GM23338 (cell line): Measurements from ENCODE around the gene CDH5. TPM values are rescaled to one million over a fixed set of nuclear protein-coding genes. Genes with fewer than 3 reads are reported as not detected.

ENCODE experiments used
- ATAC-seq: fragments of 200-7000 bp; cut with Tn5 transposase; 3 replicates; pipeline ENCODE4 v1.9.1; 2020
- DNase-seq: peaks from one replicate; pipeline ENCODE4 v3.0.0-alpha.2; 2015; ENCODE audit warnings: low spot score
- H2AFZ ChIP-seq: fragments of 200-600 bp; sonication (generic); 2 replicates; pipeline ENCODE4 v1.8.0; 2016; ENCODE audit warnings: antibody characterized with exemption, mild to moderate bottlenecking, moderate library complexity
- H3F3A ChIP-seq: fragments of 200-600 bp; sonication (generic); replicated peaks from 2 replicates; pipeline ENCODE4 v1.8.0; 2017; ENCODE audit warnings: antibody characterized with exemption, mixed run types, low read depth
- H3K27ac ChIP-seq: fragments of 200-600 bp; sonication (generic); 2 replicates; pipeline ENCODE4 v1.6.1; 2016; ENCODE audit warnings: low read depth
- H3K27me3 ChIP-seq: fragments of 200-600 bp; sonication (generic); 2 replicates; pipeline ENCODE4 v1.8.0; 2016; ENCODE audit warnings: mild to moderate bottlenecking, mixed run types, moderate library complexity; ENCODE audit not compliant: insufficient read depth
- H3K36me3 ChIP-seq: fragments of 200-600 bp; sonication (generic); 2 replicates; pipeline ENCODE4 v1.8.0; 2016; ENCODE audit warnings: mild to moderate bottlenecking; ENCODE audit not compliant: insufficient read depth
- H3K4me1 ChIP-seq: fragments of 200-600 bp; sonication (generic); 2 replicates; pipeline ENCODE4 v1.8.0; 2016; ENCODE audit warnings: mild to moderate bottlenecking, moderate library complexity; ENCODE audit not compliant: insufficient read depth
- H3K4me2 ChIP-seq: fragments of 200-600 bp; sonication (generic); 2 replicates; pipeline ENCODE4 v1.7.1; 2017; ENCODE audit warnings: mixed run types
- H3K4me3 ChIP-seq: fragments of 200-600 bp; sonication (generic); 2 replicates; pipeline ENCODE4 v1.6.1; 2016; ENCODE audit warnings: mixed run types
- H3K79me2 ChIP-seq: fragments of 200-600 bp; sonication (generic); replicated peaks from 2 replicates; pipeline ENCODE4 v1.8.0; 2017; ENCODE audit warnings: mild to moderate bottlenecking; ENCODE audit not compliant: insufficient read depth
- H3K9me2 ChIP-seq: fragments of 200-600 bp; sonication (generic); 2 replicates; pipeline ENCODE4 v1.8.0; 2017; ENCODE audit not compliant: insufficient read depth
- H4K20me1 ChIP-seq: fragments of 200-600 bp; sonication (generic); replicated peaks from 2 replicates; pipeline ENCODE4 v1.8.0; 2017; ENCODE audit warnings: mild to moderate bottlenecking; ENCODE audit not compliant: insufficient read depth
- H3K27ac Mint-ChIP-seq: 2 replicates; pipeline ENCODE4 v1.8.0; 2020; ENCODE audit warnings: inconsistent platforms, mild to moderate bottlenecking, moderate library complexity, mixed read lengths
- H3K27me3 Mint-ChIP-seq: 3 replicates; pipeline ENCODE4 v1.8.0; 2022; ENCODE audit warnings: low read depth, mild to moderate bottlenecking, moderate library complexity, mixed read lengths, inconsistent platforms; ENCODE audit not compliant: insufficient read depth, poor library complexity
- H3K36me3 Mint-ChIP-seq: 3 replicates; pipeline ENCODE4 v1.8.0; 2021; ENCODE audit warnings: low read depth, mild to moderate bottlenecking, inconsistent platforms, moderate library complexity, mixed read lengths
- H3K4me1 Mint-ChIP-seq: 3 replicates; pipeline ENCODE4 v1.8.0; 2020; ENCODE audit warnings: mild to moderate bottlenecking, inconsistent platforms, mixed read lengths
- H3K4me3 Mint-ChIP-seq: 3 replicates; pipeline ENCODE4 v1.8.0; 2021; ENCODE audit warnings: moderate library complexity, mild to moderate bottlenecking, inconsistent platforms, mixed read lengths
- H3K9me3 Mint-ChIP-seq: 3 replicates; pipeline ENCODE4 v1.8.0; 2020; ENCODE audit warnings: moderate library complexity, mild to moderate bottlenecking, inconsistent platforms, mixed read lengths
- ETS1 ChIP-seq: IDR thresholded peaks from 2 replicates; pipeline ENCODE4 v1.6.1; 2016; ENCODE audit warnings: antibody characterized with exemption
- EZH2 ChIP-seq: fragments of 200-600 bp; sonication (generic); IDR thresholded peaks from one replicate; pipeline ENCODE4 v1.8.0; 2017; ENCODE audit warnings: antibody characterized with exemption, mild to moderate bottlenecking, low read depth; ENCODE audit not compliant: unreplicated experiment
- ZNF114 ChIP-seq: fragments of 250-450 bp; sonication (Bioruptor Pico); IDR thresholded peaks from 2 replicates; pipeline ENCODE4 v1.5.0; 2020; ENCODE audit warnings: mild to moderate bottlenecking, moderate library complexity
- ZNF331 ChIP-seq: fragments of 250-450 bp; sonication (Bioruptor Pico); IDR thresholded peaks from 2 replicates; pipeline ENCODE4 v1.5.0; 2020; ENCODE audit warnings: low read depth, mild to moderate bottlenecking, moderate library complexity
- polyA plus RNA-seq: library from polyadenylated mRNA; unstranded; fragments of >200 nt; fragmentation: Nextera tagmentation; extraction: Ambion mirVana; gene quantifications from 2 replicates; pipeline ENCODE4 v1.2.1, GENCODE V29; 2016
- total RNA-seq: library from RNA; depleted of rRNA; stranded (reverse); fragments of >200 nt; shearing (Covaris generic); gene quantifications from 2 replicates; pipeline ENCODE4 v1.2.3, GENCODE V29; 2014
- TF ChIP-seq, protein P1 (sequence below), 2 experiments: fragments of 200-600 bp in 1 of 2; sonication (generic) in 1 of 2; conservative IDR thresholded peaks; 2 replicates each; pipeline versions ENCODE4 v1.5.1 to v1.6.1; 2016 to 2017; ENCODE audit warnings: antibody characterized with exemption in 2 of 2, low read depth in 2 of 2, mild to moderate bottlenecking in 2 of 2, moderate library complexity in 1 of 2
- TF ChIP-seq, protein P2 (sequence below): IDR thresholded peaks from one replicate; pipeline ENCODE4 v1.6.1; 2018; ENCODE audit warnings: antibody characterized with exemption; ENCODE audit not compliant: unreplicated experiment

The CDH5 gene
- total and polyA plus RNA-seq, 2 experiments from 2014 or later = 0.18 TPM; not detected in 1

GRCh38 chr16:66385415-66385814, 18.9 kb downstream of the CDH5 start:
- DNase-seq (no peak), ATAC-seq (no peak)
- TF ChIP-seq EZH2 (no peak), ZNF331 (CRISPR knock-in tag) (no peak)
- no peaks in the 10 kb centered on the region for H3K79me2 ChIP-seq
- no peaks in the 10 kb centered on the region for H3K36me3 ChIP-seq
- H3K27ac Mint-ChIP-seq = no peak overlapping the region
- no peak overlapping the region for H3K4me3 Mint-ChIP-seq
- H2AFZ ChIP-seq = no peak overlapping the region
- no peaks in the 10 kb centered on the region; the same call in 2 of the 3 replicates for H3K9me3 Mint-ChIP-seq
- H3K4me2 ChIP-seq = no peak overlapping the region
- peaks cover 9% of the 10 kb centered on the region for H3K27me3 Mint-ChIP-seq
- no peaks in the 10 kb centered on the region for H3K4me1 ChIP-seq
- H3K27ac ChIP-seq = no peak overlapping the region
- H4K20me1 ChIP-seq = no peaks in the 10 kb centered on the region
- H3K36me3 Mint-ChIP-seq = no peaks in the 10 kb centered on the region
- no peak overlapping the region for H3K4me3 ChIP-seq
- H3F3A ChIP-seq = no peaks in the 10 kb centered on the region
- peaks cover 9% of the 10 kb centered on the region; the same call in 2 of the 3 replicates for H3K4me1 Mint-ChIP-seq
- 0 out of 2 replicates have a peak, but pooled peaks cover 3% of the 10 kb centered on the region for H3K9me2 ChIP-seq
- no peaks in the 10 kb centered on the region for H3K27me3 ChIP-seq

GRCh38 chr16:66386629-66387622, 20.4 kb downstream of the CDH5 start:
- Mint-ChIP-seq H3K27me3 (peaks cover 9% of the 10 kb centered on the region), H3K36me3 (no peaks in the 10 kb centered on the region)
- H3K4me1 ChIP-seq = no peaks in the 10 kb centered on the region
- TF ChIP-seq ZNF114 (CRISPR knock-in tag) (no peak), ETS1 (no peak), ZNF331 (CRISPR knock-in tag) (no peak)
- TF ChIP-seq, protein P1, sequence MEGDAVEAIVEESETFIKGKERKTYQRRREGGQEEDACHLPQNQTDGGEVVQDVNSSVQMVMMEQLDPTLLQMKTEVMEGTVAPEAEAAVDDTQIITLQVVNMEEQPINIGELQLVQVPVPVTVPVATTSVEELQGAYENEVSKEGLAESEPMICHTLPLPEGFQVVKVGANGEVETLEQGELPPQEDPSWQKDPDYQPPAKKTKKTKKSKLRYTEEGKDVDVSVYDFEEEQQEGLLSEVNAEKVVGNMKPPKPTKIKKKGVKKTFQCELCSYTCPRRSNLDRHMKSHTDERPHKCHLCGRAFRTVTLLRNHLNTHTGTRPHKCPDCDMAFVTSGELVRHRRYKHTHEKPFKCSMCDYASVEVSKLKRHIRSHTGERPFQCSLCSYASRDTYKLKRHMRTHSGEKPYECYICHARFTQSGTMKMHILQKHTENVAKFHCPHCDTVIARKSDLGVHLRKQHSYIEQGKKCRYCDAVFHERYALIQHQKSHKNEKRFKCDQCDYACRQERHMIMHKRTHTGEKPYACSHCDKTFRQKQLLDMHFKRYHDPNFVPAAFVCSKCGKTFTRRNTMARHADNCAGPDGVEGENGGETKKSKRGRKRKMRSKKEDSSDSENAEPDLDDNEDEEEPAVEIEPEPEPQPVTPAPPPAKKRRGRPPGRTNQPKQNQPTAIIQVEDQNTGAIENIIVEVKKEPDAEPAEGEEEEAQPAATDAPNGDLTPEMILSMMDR (conservative IDR thresholded peaks at IDR 0.05; ENCODE audit: low read depth in 2 of 2) = no peak
- TF ChIP-seq, protein P2, sequence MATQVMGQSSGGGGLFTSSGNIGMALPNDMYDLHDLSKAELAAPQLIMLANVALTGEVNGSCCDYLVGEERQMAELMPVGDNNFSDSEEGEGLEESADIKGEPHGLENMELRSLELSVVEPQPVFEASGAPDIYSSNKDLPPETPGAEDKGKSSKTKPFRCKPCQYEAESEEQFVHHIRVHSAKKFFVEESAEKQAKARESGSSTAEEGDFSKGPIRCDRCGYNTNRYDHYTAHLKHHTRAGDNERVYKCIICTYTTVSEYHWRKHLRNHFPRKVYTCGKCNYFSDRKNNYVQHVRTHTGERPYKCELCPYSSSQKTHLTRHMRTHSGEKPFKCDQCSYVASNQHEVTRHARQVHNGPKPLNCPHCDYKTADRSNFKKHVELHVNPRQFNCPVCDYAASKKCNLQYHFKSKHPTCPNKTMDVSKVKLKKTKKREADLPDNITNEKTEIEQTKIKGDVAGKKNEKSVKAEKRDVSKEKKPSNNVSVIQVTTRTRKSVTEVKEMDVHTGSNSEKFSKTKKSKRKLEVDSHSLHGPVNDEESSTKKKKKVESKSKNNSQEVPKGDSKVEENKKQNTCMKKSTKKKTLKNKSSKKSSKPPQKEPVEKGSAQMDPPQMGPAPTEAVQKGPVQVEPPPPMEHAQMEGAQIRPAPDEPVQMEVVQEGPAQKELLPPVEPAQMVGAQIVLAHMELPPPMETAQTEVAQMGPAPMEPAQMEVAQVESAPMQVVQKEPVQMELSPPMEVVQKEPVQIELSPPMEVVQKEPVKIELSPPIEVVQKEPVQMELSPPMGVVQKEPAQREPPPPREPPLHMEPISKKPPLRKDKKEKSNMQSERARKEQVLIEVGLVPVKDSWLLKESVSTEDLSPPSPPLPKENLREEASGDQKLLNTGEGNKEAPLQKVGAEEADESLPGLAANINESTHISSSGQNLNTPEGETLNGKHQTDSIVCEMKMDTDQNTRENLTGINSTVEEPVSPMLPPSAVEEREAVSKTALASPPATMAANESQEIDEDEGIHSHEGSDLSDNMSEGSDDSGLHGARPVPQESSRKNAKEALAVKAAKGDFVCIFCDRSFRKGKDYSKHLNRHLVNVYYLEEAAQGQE = no peak

More at GRCh38 chr16:66386629-66387622, 20.4 kb downstream of the CDH5 start:
- Mint-ChIP-seq H3K4me3 (no peak overlapping the region), H3K27ac (no peak overlapping the region), H3K9me3 (no peaks in the 10 kb centered on the region; the same call in 2 of the 3 replicates), H3K4me1 (peaks cover 9% of the 10 kb centered on the region; the same call in 2 of the 3 replicates)
- H4K20me1 ChIP-seq = no peaks in the 10 kb centered on the region
- no peak overlapping the region for H2AFZ ChIP-seq
- no peaks in the 10 kb centered on the region for H3F3A ChIP-seq
- H3K4me3 ChIP-seq = no peak overlapping the region
- H3K27me3 ChIP-seq = no peaks in the 10 kb centered on the region
- H3K79me2 ChIP-seq = no peaks in the 10 kb centered on the region
- no peak overlapping the region for H3K4me2 ChIP-seq
- DNase-seq (no peak), ATAC-seq (no peak)
- H3K27ac ChIP-seq = no peak overlapping the region
- H3K36me3 ChIP-seq = no peaks in the 10 kb centered on the region
- H3K9me2 ChIP-seq = no peaks in the 10 kb centered on the region
